Gastrocnemius medialis (tissue), 4 donors: Measurements from ENCODE around the gene APPBP2. TPM values are rescaled to one million over a fixed set of nuclear protein-coding genes. Genes with fewer than 3 reads are reported as not detected.
"Not testable (repeated sequence)": the region's sequence is repeated elsewhere in the genome, so short reads cannot be mapped to it uniquely, and the experiment has no call there.

Source experiments
- ATAC-seq, 2 donors: fragments of 150-250 bp; one replicate each; pipeline ENCODE4 v1.9.1; 2016
- DNase-seq, 2 donors: peaks; one replicate each; pipeline ENCODE4 v3.0.0-alpha.2; 2019
- H3K27ac ChIP-seq, 4 donors: fragments of 200-600 bp; sonication (generic); 1 replicate in 1 of 4; 2 replicates in 3 of 4; pipeline ENCODE4 v1.5.1; 2016 to 2018; ENCODE audit warnings: mild to moderate bottlenecking in 2 of 4, moderate library complexity in 1 of 4
- H3K27me3 ChIP-seq, 3 donors: fragments of 200-600 bp; sonication (generic) in 2 of 3; 1 replicate in 1 of 3; 2 replicates in 2 of 3; pipeline versions ENCODE4 v1.5.1 to v1.6.0; 2016 to 2019; ENCODE audit warnings: mild to moderate bottlenecking in 1 of 3, moderate library complexity in 1 of 3
- H3K36me3 ChIP-seq, 2 donors: fragments of 200-600 bp; sonication (generic) in 1 of 2; one replicate each; pipeline ENCODE4 v1.5.1; 2017 to 2018
- H3K4me1 ChIP-seq, 2 donors: fragments of 200-600 bp; sonication (generic) in 1 of 2; one replicate each; pipeline ENCODE4 v1.5.1; 2016 to 2017; ENCODE audit warnings: mild to moderate bottlenecking in 2 of 2
- H3K4me3 ChIP-seq, 4 donors: fragments of 200-600 bp; sonication (generic) in 3 of 4; 1 replicate in 1 of 4; 2 replicates in 3 of 4; pipeline ENCODE4 v1.5.1; 2016 to 2019; ENCODE audit warnings: mild to moderate bottlenecking in 2 of 4
- H3K9me3 ChIP-seq, 3 donors: fragments of 200-600 bp; sonication (generic) in 2 of 3; 1 replicate in 1 of 3; 2 replicates in 2 of 3; pipeline ENCODE4 v1.5.1; 2016 to 2019
- CTCF ChIP-seq, 5 experiments: fragments of 450-650 bp in 3 of 5; fragments of 200-600 bp in 2 of 5; sonication (generic) in 2 of 5; IDR thresholded peaks in 4 of 5; conservative IDR thresholded peaks in 1 of 5; 1 replicate in 4 of 5; 2 replicates in 1 of 5; pipeline ENCODE4 v1.5.1; 2016 to 2019; ENCODE audit warnings: antibody characterized with exemption in 5 of 5, mild to moderate bottlenecking in 3 of 5, moderate library complexity in 3 of 5
- POLR2A ChIP-seq, 2 donors: fragments of 450-650 bp; IDR thresholded peaks; one replicate each; pipeline ENCODE4 v1.6.1; 2017; ENCODE audit warnings: antibody characterized with exemption in 2 of 2, mild to moderate bottlenecking in 2 of 2, moderate library complexity in 2 of 2
- in situ Hi-C, 4 donors: fragments of 200-750 bp; cut with MboI; loops; one replicate each; pipeline versions ENCODE4 v1.15.0 to v1.8.0; 2017; ENCODE audit warnings: low sequenced_read_pairs in 4 of 4
- intact Hi-C: fragments of 100-400 bp; cut with DNase I; formaldehyde crosslinking; loops from one replicate; pipeline ENCODE4 v1.15.1; 2023; ENCODE audit warnings: low total_unique reads
- total RNA-seq, 4 donors: library from RNA; depleted of rRNA; stranded (reverse); fragments of >200 nt; gene quantifications; one replicate each; pipeline versions ENCODE4 v1.1.0 to v1.2.3, GENCODE V29; 2016

The APPBP2 gene
- total RNA-seq, 4 donors from 2014 or later = 14.2 to 21.8 (median 18.1) TPM

GRCh38 chr17:60524463-60525327, 1.3 kb downstream of the APPBP2 start:
- Histone ChIP-seq H3K4me3 (peak overlapping the region; percentile 92 to 98 (median 94)), H3K4me1 (peaks cover 38 to 43% of the 10 kb centered on the region in 2 donors), H3K9me3 (no peaks in the 10 kb centered on the region), H3K27me3 (no peaks in the 10 kb centered on the region), H3K27ac (peak overlapping the region; percentile 97 to 100 (median 98)), H3K36me3 (peaks cover 0 to 3% of the 10 kb centered on the region in 2 donors)
- in situ Hi-C loops (loop anchor here in 1 of 4 donors (10.0 kb wide), 1 partner anchor 50 kb away; no protein-coding TSS in a partner anchor), intact Hi-C loops (loop anchor here (5.0 kb wide), 1 partner anchor 113 kb away; no protein-coding TSS in a partner anchor)
- ATAC-seq = no peak
- no peak for TF ChIP-seq CTCF (IDR thresholded peaks at IDR 0.05 in 4 of 5, conservative IDR thresholded peaks at IDR 0.05 in 1 of 5)
- no peak for TF ChIP-seq POLR2A (IDR thresholded peaks at IDR 0.05)
- no peak for DNase-seq

- TF ChIP-seq CTCF (IDR thresholded peaks at IDR 0.05 in 4 of 5, conservative IDR thresholded peaks at IDR 0.05 in 1 of 5) (no peak), POLR2A (IDR thresholded peaks at IDR 0.05) (no peak)
- Histone ChIP-seq H3K4me3 (peak overlapping the region; percentile 92 to 98 (median 94)), H3K27me3 (no peaks in the 10 kb centered on the region), H3K4me1 (peaks cover 38 to 43% of the 10 kb centered on the region in 2 donors), H3K36me3 (peaks cover 0 to 3% of the 10 kb centered on the region in 2 donors), H3K9me3 (no peaks in the 10 kb centered on the region), H3K27ac (peak overlapping the region in 3 of 4 donors; percentile 27 to 99 (median 97))
- ATAC-seq (no peak), DNase-seq (no peak)
- in situ Hi-C loops (loop anchor here in 1 of 4 donors (10.0 kb wide), 1 partner anchor 51 kb away; no protein-coding TSS in a partner anchor), intact Hi-C loops (no loop called here)
Observed at GRCh38 chr17:60523822-60524221, 2.2 kb downstream of the APPBP2 start.

GRCh38 chr17:60522889-60523626, 3.0 kb downstream of the APPBP2 start:
- intact Hi-C loops (no loop called here), in situ Hi-C loops (loop anchor here in 1 of 4 donors (10.0 kb wide), 1 partner anchor 52 kb away; no protein-coding TSS in a partner anchor)
- Histone ChIP-seq H3K27me3 (no peaks in the 10 kb centered on the region), H3K9me3 (no peaks in the 10 kb centered on the region), H3K4me1 (peaks cover 38 to 43% of the 10 kb centered on the region in 2 donors), H3K4me3 (no peak overlapping the region), H3K36me3 (peaks cover 0 to 3% of the 10 kb centered on the region in 2 donors), H3K27ac (no peak overlapping the region)
- TF ChIP-seq POLR2A (IDR thresholded peaks at IDR 0.05) = no peak
- TF ChIP-seq CTCF (IDR thresholded peaks at IDR 0.05 in 4 of 5, conservative IDR thresholded peaks at IDR 0.05 in 1 of 5) = no peak
- ATAC-seq (no peak), DNase-seq (no peak)

GRCh38 chr17:60519795-60520194, 6.2 kb downstream of the APPBP2 start:
- peaks cover 0 to 3% of the 10 kb centered on the region in 2 donors for H3K36me3 ChIP-seq
- no peak for ATAC-seq

GRCh38 chr17:60515683-60516082, 10.4 kb downstream of the APPBP2 start:
- H3K9me3 ChIP-seq, H3K4me1 ChIP-seq, H3K27ac ChIP-seq, intact Hi-C loops, in situ Hi-C loops, H3K36me3 ChIP-seq, DNase-seq, ATAC-seq, H3K4me3 ChIP-seq, H3K27me3 ChIP-seq: not testable (repeated sequence)

More at GRCh38 chr17:60519795-60520194, 6.2 kb downstream of the APPBP2 start:
- no peak overlapping the region for H3K27ac ChIP-seq
- no peak for DNase-seq
- H3K4me3 ChIP-seq = no peak overlapping the region
- intact Hi-C loops = no loop called here
- in situ Hi-C loops = loop anchor here in 1 of 4 donors (10.0 kb wide), 1 partner anchor 55 kb away; no protein-coding TSS in a partner anchor
- peaks cover 31 to 37% of the 10 kb centered on the region in 2 donors for H3K4me1 ChIP-seq
- no peaks in the 10 kb centered on the region for H3K27me3 ChIP-seq
- TF ChIP-seq POLR2A (IDR thresholded peaks at IDR 0.05) = no peak
- TF ChIP-seq CTCF (IDR thresholded peaks at IDR 0.05 in 4 of 5, conservative IDR thresholded peaks at IDR 0.05 in 1 of 5) = no peak
- H3K9me3 ChIP-seq = no peaks in the 10 kb centered on the region

GRCh38 chr17:60515199-60515598, 10.8 kb downstream of the APPBP2 start:
- H3K9me3 ChIP-seq, ATAC-seq, intact Hi-C loops, H3K27ac ChIP-seq, H3K36me3 ChIP-seq, H3K4me3 ChIP-seq, H3K27me3 ChIP-seq, H3K4me1 ChIP-seq, in situ Hi-C loops, DNase-seq: not testable (repeated sequence)
